Measurements from ENCODE around the gene TNFAIP8.

TNFAIP8 gene

GRCh38 chr5:119335261-119335677, 20.6 kb upstream of the TNFAIP8 start:
- TF ChIP-seq GATA2 (IDR thresholded peaks at IDR 0.05; ENCODE audit: low read depth, low read length) (no peak), GATA3 (IDR thresholded peaks at IDR 0.05; ENCODE audit: low read depth, low read length) (no peak)

GRCh38 chr5:119336262-119336661, 19.6 kb upstream of the TNFAIP8 start:
- TF ChIP-seq GATA3 (IDR thresholded peaks at IDR 0.05; ENCODE audit: low read depth, low read length), result no peak
- TF ChIP-seq GATA2 (IDR thresholded peaks at IDR 0.05; ENCODE audit: low read depth, low read length), result no peak

GRCh38 chr5:119336845-119337580, 18.8 kb upstream of the TNFAIP8 start:
- TF ChIP-seq GATA2 (IDR thresholded peaks at IDR 0.05; ENCODE audit: low read depth, low read length) (no peak), GATA3 (IDR thresholded peaks at IDR 0.05; ENCODE audit: low read depth, low read length) (no peak)

- TF ChIP-seq GATA3 (IDR thresholded peaks at IDR 0.05; ENCODE audit: low read depth, low read length), result no peak
- TF ChIP-seq GATA2 (IDR thresholded peaks at IDR 0.05; ENCODE audit: low read depth, low read length), result no peak
These were observed 17.4 kb upstream of the TNFAIP8 start for GRCh38 chr5:119338326-119338946.

- TF ChIP-seq GATA3 (IDR thresholded peaks at IDR 0.05; ENCODE audit: low read depth, low read length) (no peak), GATA2 (IDR thresholded peaks at IDR 0.05; ENCODE audit: low read depth, low read length) (no peak)
These were observed 16.5 kb upstream of the TNFAIP8 start for GRCh38 chr5:119339344-119339743.

- no peak for TF ChIP-seq GATA3 (IDR thresholded peaks at IDR 0.05; ENCODE audit: low read depth, low read length)
- TF ChIP-seq GATA2 (IDR thresholded peaks at IDR 0.05; ENCODE audit: low read depth, low read length), result no peak
These were observed 15.9 kb upstream of the TNFAIP8 start for GRCh38 chr5:119339965-119340364.

GRCh38 chr5:119340597-119341218, 15.1 kb upstream of the TNFAIP8 start:
- TF ChIP-seq GATA2 (IDR thresholded peaks at IDR 0.05; ENCODE audit: low read depth, low read length) (no peak), GATA3 (IDR thresholded peaks at IDR 0.05; ENCODE audit: low read depth, low read length) (no peak)

GRCh38 chr5:119341452-119342349, 14.1 kb upstream of the TNFAIP8 start:
- TF ChIP-seq GATA3 (IDR thresholded peaks at IDR 0.05; ENCODE audit: low read depth, low read length), result no peak
- no peak for TF ChIP-seq GATA2 (IDR thresholded peaks at IDR 0.05; ENCODE audit: low read depth, low read length)

- TF ChIP-seq GATA3 (IDR thresholded peaks at IDR 0.05; ENCODE audit: low read depth, low read length) (no peak), GATA2 (IDR thresholded peaks at IDR 0.05; ENCODE audit: low read depth, low read length) (no peak)
These were observed 13.4 kb upstream of the TNFAIP8 start for GRCh38 chr5:119342406-119342805.

GRCh38 chr5:119343052-119343451, 12.8 kb upstream of the TNFAIP8 start:
- TF ChIP-seq GATA2 (IDR thresholded peaks at IDR 0.05; ENCODE audit: low read depth, low read length), result no peak
- TF ChIP-seq GATA3 (IDR thresholded peaks at IDR 0.05; ENCODE audit: low read depth, low read length), result no peak

GRCh38 chr5:119343766-119344165, 12.1 kb upstream of the TNFAIP8 start:
- no peak for TF ChIP-seq GATA2 (IDR thresholded peaks at IDR 0.05; ENCODE audit: low read depth, low read length)

- TF ChIP-seq GATA2 (IDR thresholded peaks at IDR 0.05; ENCODE audit: low read depth, low read length) (no peak), GATA3 (IDR thresholded peaks at IDR 0.05; ENCODE audit: low read depth, low read length) (no peak)
These were observed 11.6 kb upstream of the TNFAIP8 start for GRCh38 chr5:119344231-119344630.

GRCh38 chr5:119345861-119346260, 10.0 kb upstream of the TNFAIP8 start:
- TF ChIP-seq GATA2 (IDR thresholded peaks at IDR 0.05; ENCODE audit: low read depth, low read length) (no peak), GATA3 (IDR thresholded peaks at IDR 0.05; ENCODE audit: low read depth, low read length) (no peak)

GRCh38 chr5:119346394-119346793, 9.4 kb upstream of the TNFAIP8 start:
- TF ChIP-seq GATA2 (IDR thresholded peaks at IDR 0.05; ENCODE audit: low read depth, low read length) (no peak), GATA3 (IDR thresholded peaks at IDR 0.05; ENCODE audit: low read depth, low read length) (no peak)
